ENCODE data around the gene TMEM45B. TPM values are rescaled to one million over a fixed set of nuclear protein-coding genes. Genes with fewer than 3 reads are reported as not detected.

TMEM45B gene
- total RNA-seq, 6 donors from 2014 or later = 9.4 to 38.7 (median 13.9) TPM

- H3K4me3 ChIP-seq = no peak overlapping the region
- H3K4me1 ChIP-seq = no peaks in the 10 kb centered on the region
- H3K36me3 ChIP-seq = peaks cover 34 to 93% (median 70%) of the 10 kb centered on the region in 4 donors
- H3K27me3 ChIP-seq = no peaks in the 10 kb centered on the region
- no peak for TF ChIP-seq CTCF (IDR thresholded peaks at IDR 0.05)
- no peak for TF ChIP-seq POLR2AphosphoS5 (IDR thresholded peaks at IDR 0.05)
- TF ChIP-seq POLR2A (IDR thresholded peaks at IDR 0.05) = no peak
- TF ChIP-seq EP300 (IDR thresholded peaks at IDR 0.05) = no peak
- 79% methylated on average over 5 of the region's 5 CpGs for WGBS, 2 donors
- DNase-seq = no peak
- no peak overlapping the region for H3K27ac ChIP-seq
- no peak for ATAC-seq (ENCODE audit: low FRiP score in 2 of 2)
- no peaks in the 10 kb centered on the region for H3K9me3 ChIP-seq
Observed at GRCh38 chr11:129888451-129888850, 72.8 kb downstream of the TMEM45B start.

- Histone ChIP-seq H3K4me3 (peak overlapping the region; percentile 65 to 98 (median 81)), H3K27ac (peak overlapping the region; percentile 71 to 89 (median 86)), H3K36me3 (peaks cover 6 to 33% (median 12%) of the 10 kb centered on the region in 4 donors), H3K27me3 (no peaks in the 10 kb centered on the region), H3K9me3 (no peaks in the 10 kb centered on the region), H3K4me1 (peaks cover 10 to 20% (median 15%) of the 10 kb centered on the region in 4 donors)
- WGBS, 2 donors = 19 to 45% methylated on average over 8 to 13 of the region's 13 CpGs
- no peak for DNase-seq
- TF ChIP-seq POLR2A (IDR thresholded peaks at IDR 0.05) (no peak), CTCF (IDR thresholded peaks at IDR 0.05) (no peak), EP300 (IDR thresholded peaks at IDR 0.05) (no peak), POLR2AphosphoS5 (IDR thresholded peaks at IDR 0.05) (no peak)
- peak; percentile 5 to 14 for ATAC-seq (ENCODE audit: low FRiP score in 2 of 2)
Observed at GRCh38 chr11:129894278-129895125, 78.9 kb downstream of the TMEM45B start.

- H3K9me3 ChIP-seq = no peaks in the 10 kb centered on the region
- H3K27me3 ChIP-seq = no peaks in the 10 kb centered on the region
- H3K4me1 ChIP-seq = peaks cover 10 to 20% (median 15%) of the 10 kb centered on the region in 4 donors
- 1% methylated on average over 19 to 45 of the region's 77 CpGs for WGBS, 2 donors
- ATAC-seq (ENCODE audit: low FRiP score in 2 of 2) (peak; percentile 99 to 100), DNase-seq (peak; percentile 85 to 99)
- TF ChIP-seq POLR2AphosphoS5 (IDR thresholded peaks at IDR 0.05) (peak; percentile 38 to 68), POLR2A (IDR thresholded peaks at IDR 0.05) (peak in 3 of 4 donors; percentile 59 to 88 (median 64)), EP300 (IDR thresholded peaks at IDR 0.05) (no peak), CTCF (IDR thresholded peaks at IDR 0.05) (peak in 1 of 6 experiments; percentile 21)
- peak within 1 kb of the TSS; percentile 71 to 89 (median 86) for H3K27ac ChIP-seq
- peaks cover 4 to 24% (median 12%) of the 10 kb centered on the region in 4 donors for H3K36me3 ChIP-seq
- H3K4me3 ChIP-seq = peak within 1 kb of the TSS; percentile 65 to 98 (median 81)
Observed at GRCh38 chr11:129895126-129896041, 79.7 kb downstream of the TMEM45B start, which contains the start of gene NFRKB. TSS of gene NFRKB (minus strand) at chr11:129895578. CDS start at chr11:129892849, 2,729 bp downstream.

GRCh38 chr11:129896062-129896461 is 80.4 kb downstream of the TMEM45B start:
- peak in 1 of 2 donors; percentile 43 for DNase-seq
- peak in 1 of 2 donors; percentile 49 for ATAC-seq (ENCODE audit: low FRiP score in 2 of 2)
- H3K4me3 ChIP-seq = peak overlapping the region in 3 of 4 donors; percentile 65 to 98 (median 75)
- peak overlapping the region; percentile 71 to 89 (median 86) for H3K27ac ChIP-seq
- WGBS, 2 donors = 33 to 54% methylated on average over 9 of the region's 9 CpGs
- no peaks in the 10 kb centered on the region for H3K27me3 ChIP-seq
- peaks cover 4 to 17% (median 11%) of the 10 kb centered on the region in 4 donors for H3K36me3 ChIP-seq
- H3K9me3 ChIP-seq = no peaks in the 10 kb centered on the region
- TF ChIP-seq POLR2A (IDR thresholded peaks at IDR 0.05) = no peak
- peak in 1 of 4 donors; percentile 13 for TF ChIP-seq EP300 (IDR thresholded peaks at IDR 0.05)
- peaks cover 10 to 20% (median 15%) of the 10 kb centered on the region in 4 donors for H3K4me1 ChIP-seq

Data from upper lobe of left lung (tissue), 6 donors.